Stimulated activated naive CD8-positive, alpha-beta T cell treated with anti-CD3 and anti-CD28 coated beads, Interleukin-15, amount 100 ng/mL, for 72 hours (primary cell): Measurements from ENCODE around the gene AK9.
"Not testable (repeated sequence)": the region's sequence is repeated elsewhere in the genome, so short reads cannot be mapped to it uniquely, and the experiment has no call there.

ENCODE experiments used
- ATAC-seq: fragments of 150-1000 bp; cut with Tn5 transposase; 2 replicates; pipeline ENCODE4 v1.10.0; 2021; ENCODE audit warnings: mild to moderate bottlenecking, moderate library complexity
- DNase-seq, 2 donors: peaks; one replicate each; pipeline ENCODE4 v3.0.0; 2021 to 2022
- H3K27ac Mint-ChIP-seq, 2 donors: one replicate each; pipeline ENCODE4 v1.8.0; 2022; ENCODE audit warnings: mild to moderate bottlenecking in 2 of 2, mixed read lengths in 2 of 2, moderate library complexity in 2 of 2
- H3K27me3 Mint-ChIP-seq: one replicate; pipeline ENCODE4 v1.8.0; 2022; ENCODE audit warnings: mixed read lengths
- H3K4me1 Mint-ChIP-seq: one replicate; pipeline ENCODE4 v1.8.0; 2022; ENCODE audit warnings: mild to moderate bottlenecking, mixed read lengths
- H3K4me3 Mint-ChIP-seq, 2 donors: one replicate each; pipeline ENCODE4 v1.8.0; 2022; ENCODE audit warnings: mild to moderate bottlenecking in 2 of 2, mixed read lengths in 2 of 2, moderate library complexity in 1 of 2
- H3K9me3 Mint-ChIP-seq, 2 donors: one replicate each; pipeline ENCODE4 v1.8.0; 2022; ENCODE audit warnings: mixed read lengths in 2 of 2

Gene AK9

DNA sequence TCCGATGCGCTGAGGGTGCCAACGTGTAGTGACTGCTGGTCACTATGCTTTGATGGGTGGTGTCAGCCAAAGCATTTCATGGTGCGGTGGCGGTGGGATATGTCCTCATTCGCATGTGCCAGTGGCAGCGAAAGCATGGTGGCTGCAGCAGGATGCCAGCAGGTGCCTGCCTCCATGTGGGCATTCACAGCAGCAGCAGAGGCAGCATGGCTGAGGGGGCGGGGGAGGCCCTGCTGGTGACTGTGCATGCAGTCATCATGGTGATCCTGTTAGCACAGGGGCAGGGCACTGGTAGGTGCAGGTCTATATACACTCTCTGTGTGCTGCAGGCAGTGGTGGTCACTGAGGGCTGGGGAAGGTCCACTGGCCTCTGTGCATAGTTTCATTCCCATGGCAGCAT is 22.1 kb upstream of the AK9 start:
- peak; percentile 56 for ATAC-seq
- Mint-ChIP-seq H3K4me1 (peaks cover 16% of the 10 kb centered on the region), H3K9me3 (peaks cover 0 to 18% of the 10 kb centered on the region in 2 donors), H3K4me3 (no peak overlapping the region), H3K27me3 (no peaks in the 10 kb centered on the region), H3K27ac (peak overlapping the region in 1 of 2 donors; percentile 88)
- no peak for DNase-seq

- DNase-seq, ATAC-seq, H3K27me3 Mint-ChIP-seq, H3K4me3 Mint-ChIP-seq, H3K27ac Mint-ChIP-seq: not testable (repeated sequence)
- H3K9me3 Mint-ChIP-seq = peaks cover 0 to 18% of the 10 kb centered on the region in 2 donors
- peaks cover 29% of the 10 kb centered on the region for H3K4me1 Mint-ChIP-seq
Measured at GRCh38 chr6:109708099-109708498, 17.1 kb upstream of the AK9 start.

DNA sequence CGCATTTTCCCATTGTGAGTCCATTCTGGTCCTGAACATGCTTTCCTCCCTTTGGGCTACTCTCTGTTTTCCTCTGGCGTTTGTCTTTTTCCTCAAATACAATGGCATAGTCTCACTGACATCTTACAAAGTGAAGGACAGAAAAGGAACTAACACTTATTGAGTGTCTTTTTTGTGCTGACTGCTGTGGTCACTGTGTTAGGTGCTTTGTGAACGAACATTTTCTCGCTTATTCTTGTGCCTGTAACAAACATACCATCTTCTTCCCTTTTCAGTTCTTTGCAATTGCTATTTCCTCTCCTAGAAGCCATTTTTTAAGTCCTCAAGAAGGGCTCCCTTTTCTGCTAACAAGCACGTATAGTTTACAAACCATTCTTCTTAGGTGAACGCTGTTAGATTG is 15.5 kb upstream of the AK9 start:
- peaks cover 0 to 18% of the 10 kb centered on the region in 2 donors for H3K9me3 Mint-ChIP-seq
- no peaks in the 10 kb centered on the region for H3K27me3 Mint-ChIP-seq
- no peak for ATAC-seq
- peaks cover 17% of the 10 kb centered on the region for H3K4me1 Mint-ChIP-seq
- H3K27ac Mint-ChIP-seq = no peak overlapping the region
- DNase-seq = no peak
- H3K4me3 Mint-ChIP-seq = no peak overlapping the region

- H3K27ac Mint-ChIP-seq = no peak overlapping the region
- H3K4me3 Mint-ChIP-seq = no peak overlapping the region
- peaks cover 0 to 17% of the 10 kb centered on the region in 2 donors for H3K9me3 Mint-ChIP-seq
- H3K4me1 Mint-ChIP-seq = peaks cover 17% of the 10 kb centered on the region
- DNase-seq = peak; percentile 72 to 81
- H3K27me3 Mint-ChIP-seq = no peaks in the 10 kb centered on the region
- peak; percentile 98 for ATAC-seq
Measured at GRCh38 chr6:109705258-109705657, 14.3 kb upstream of the AK9 start.

GRCh38 chr6:109702791-109703190 is 11.8 kb upstream of the AK9 start:
- peak overlapping the region in 1 of 2 donors; percentile 31 for H3K27ac Mint-ChIP-seq
- ATAC-seq = no peak
- H3K9me3 Mint-ChIP-seq = no peaks in the 10 kb centered on the region
- H3K27me3 Mint-ChIP-seq = no peaks in the 10 kb centered on the region
- no peak for DNase-seq
- H3K4me1 Mint-ChIP-seq = peaks cover 17% of the 10 kb centered on the region
- no peak overlapping the region for H3K4me3 Mint-ChIP-seq

- peak overlapping the region in 1 of 2 donors; percentile 54 for H3K27ac Mint-ChIP-seq
- ATAC-seq = no peak
- no peak overlapping the region for H3K4me3 Mint-ChIP-seq
Measured at GRCh38 chr6:109701774-109702173, 10.8 kb upstream of the AK9 start.

DNA sequence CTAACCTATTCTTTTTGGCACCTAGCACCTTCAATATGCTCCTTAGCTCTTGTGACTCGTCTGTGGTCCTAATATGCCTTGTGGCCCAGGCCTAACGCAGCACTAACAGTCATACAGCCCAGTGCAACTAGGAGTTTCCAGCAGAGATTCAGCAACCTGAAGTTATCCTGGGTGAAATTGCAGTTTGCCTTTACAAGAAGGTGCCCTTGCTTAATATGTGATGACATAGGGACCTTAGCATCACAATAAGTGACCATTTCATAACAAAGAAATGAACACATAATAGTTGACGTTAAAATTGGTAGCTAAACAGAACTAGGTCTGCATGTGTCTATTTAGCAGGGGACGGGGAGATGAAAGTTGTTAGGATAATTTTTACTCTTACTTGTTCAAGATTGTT is 10.2 kb upstream of the AK9 start:
- no peaks in the 10 kb centered on the region for H3K27me3 Mint-ChIP-seq
- no peaks in the 10 kb centered on the region for H3K9me3 Mint-ChIP-seq
- DNase-seq = no peak
- peaks cover 12% of the 10 kb centered on the region for H3K4me1 Mint-ChIP-seq
- no peak for ATAC-seq
- no peak overlapping the region for H3K27ac Mint-ChIP-seq
- H3K4me3 Mint-ChIP-seq = no peak overlapping the region

More at GRCh38 chr6:109701774-109702173, 10.8 kb upstream of the AK9 start:
- peaks cover 15% of the 10 kb centered on the region for H3K4me1 Mint-ChIP-seq
- no peaks in the 10 kb centered on the region for H3K9me3 Mint-ChIP-seq
- H3K27me3 Mint-ChIP-seq = no peaks in the 10 kb centered on the region
- no peak for DNase-seq

DNA sequence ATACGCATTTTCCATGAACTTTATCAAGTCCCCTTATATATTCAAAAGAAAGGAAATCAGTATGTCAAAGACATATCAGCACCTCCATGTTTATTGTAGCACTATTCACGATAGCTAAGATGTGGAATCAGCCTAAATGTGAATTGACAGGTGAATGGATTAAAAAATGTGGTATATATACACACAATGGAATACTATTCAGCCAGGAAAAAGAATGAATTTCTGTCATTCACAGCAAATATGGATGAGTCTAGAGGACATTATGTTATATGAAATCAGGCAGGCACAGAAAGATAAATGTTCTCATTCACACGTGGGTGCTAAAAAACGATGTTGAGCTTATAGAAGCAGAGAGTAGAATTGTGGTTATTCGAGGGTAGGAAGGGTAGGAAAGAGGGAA is 5.4 kb upstream of the AK9 start:
- Mint-ChIP-seq H3K4me1 (peaks cover 4% of the 10 kb centered on the region), H3K9me3 (no peaks in the 10 kb centered on the region), H3K4me3 (no peak overlapping the region), H3K27me3 (no peaks in the 10 kb centered on the region), H3K27ac (no peak overlapping the region)
- DNase-seq (no peak), ATAC-seq (no peak)

- DNase-seq = peak in 1 of 2 donors; percentile 17
- Mint-ChIP-seq H3K4me1 (peaks cover 4% of the 10 kb centered on the region), H3K27ac (peak overlapping the region in 1 of 2 donors; percentile 19), H3K27me3 (no peaks in the 10 kb centered on the region), H3K4me3 (no peak overlapping the region), H3K9me3 (no peaks in the 10 kb centered on the region)
- ATAC-seq = no peak
Measured at GRCh38 chr6:109695468-109695867, 4.5 kb upstream of the AK9 start.

- no peak overlapping the region for H3K4me3 Mint-ChIP-seq
- H3K27me3 Mint-ChIP-seq = no peaks in the 10 kb centered on the region
- no peak for ATAC-seq
Measured at GRCh38 chr6:109693111-109693510, 2.1 kb upstream of the AK9 start.

DNA sequence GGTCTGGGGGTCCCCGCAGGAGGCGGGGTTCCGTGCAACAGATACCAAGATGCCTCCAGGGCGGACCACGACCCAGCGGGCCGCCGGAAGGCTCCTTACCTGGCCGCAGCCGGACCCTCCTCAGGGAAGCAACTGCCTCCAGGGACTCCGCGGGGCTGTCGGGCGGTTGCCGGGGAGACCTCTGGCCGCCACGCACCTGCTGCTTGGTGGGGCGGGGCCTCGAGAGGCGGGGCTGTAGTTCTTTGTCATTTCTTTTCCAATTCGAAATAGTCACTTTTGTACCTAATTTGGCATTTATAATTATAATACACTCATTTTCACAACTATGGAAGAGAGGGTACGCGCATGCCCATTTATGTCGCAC is 647 bp downstream of the AK9 start:
- H3K4me3 Mint-ChIP-seq = peak overlapping the region; percentile 90 to 97
- H3K4me1 Mint-ChIP-seq = peaks cover 32% of the 10 kb centered on the region
- peak overlapping the region; percentile 97 to 98 for H3K27ac Mint-ChIP-seq
- DNase-seq (peak; percentile 53 to 54), ATAC-seq (peak; percentile 44)
- H3K9me3 Mint-ChIP-seq = no peaks in the 10 kb centered on the region
- no peaks in the 10 kb centered on the region for H3K27me3 Mint-ChIP-seq

More at GRCh38 chr6:109693111-109693510, 2.1 kb upstream of the AK9 start:
- DNase-seq = no peak
- no peaks in the 10 kb centered on the region for H3K9me3 Mint-ChIP-seq
- no peak overlapping the region for H3K27ac Mint-ChIP-seq
- H3K4me1 Mint-ChIP-seq = peaks cover 18% of the 10 kb centered on the region

DNA sequence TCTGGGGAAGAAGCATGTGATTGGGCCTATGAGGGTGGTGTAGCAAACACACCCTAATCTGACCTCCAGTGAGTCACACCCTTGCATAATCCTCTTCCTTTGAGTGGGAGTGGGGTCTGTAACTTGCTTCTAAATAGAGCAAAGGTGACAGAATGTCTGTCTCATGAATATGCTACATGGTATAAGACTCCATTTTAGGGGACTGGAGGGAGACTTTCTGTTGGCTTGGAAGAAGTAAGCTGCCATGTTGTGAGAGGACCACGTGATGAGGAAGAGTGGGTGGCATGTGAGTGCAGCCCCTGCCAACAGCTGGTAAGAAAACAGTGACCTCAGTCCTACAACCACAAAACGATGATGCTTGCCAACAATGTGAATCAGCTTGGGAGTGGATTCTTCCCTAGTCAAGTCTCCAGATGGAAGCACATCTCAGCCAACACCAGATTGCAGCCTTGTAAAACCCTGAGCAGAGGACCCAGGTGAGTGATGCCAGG is 3.7 kb downstream of the AK9 start:
- peaks cover 0 to 5% of the 10 kb centered on the region in 2 donors for H3K9me3 Mint-ChIP-seq

DNA sequence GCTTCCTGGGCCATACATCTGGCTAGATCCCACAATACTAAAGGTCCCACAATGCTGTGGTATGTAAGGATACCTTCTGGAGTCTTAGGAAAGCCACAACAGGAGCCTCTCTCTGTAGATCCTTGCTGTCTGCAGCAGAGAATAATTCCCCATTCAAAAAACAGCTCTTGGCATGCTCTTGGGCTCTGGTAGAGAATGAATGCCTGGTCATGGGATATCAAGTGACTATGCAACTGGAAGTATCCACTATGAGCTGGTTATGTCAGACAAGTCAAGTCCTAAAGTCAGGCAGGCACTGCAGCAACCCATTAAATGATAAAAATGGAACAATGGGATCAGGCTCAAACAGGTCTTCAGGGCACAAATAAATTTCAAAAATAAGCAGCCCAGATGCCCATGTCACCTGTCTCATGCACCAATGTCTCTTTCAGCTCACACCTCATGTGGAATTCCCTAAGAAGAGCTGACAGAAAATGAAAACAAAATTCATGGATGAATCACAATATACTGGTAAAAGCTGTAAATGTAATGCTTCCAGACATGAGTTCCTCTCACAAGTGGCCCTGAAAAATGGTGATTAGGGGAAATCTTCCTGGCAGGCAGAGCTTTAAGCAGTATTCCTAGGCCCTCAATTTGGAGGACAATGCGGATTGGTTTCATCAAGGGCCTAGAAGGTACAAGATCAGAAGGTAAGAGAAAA is 4.3 kb downstream of the AK9 start:
- Mint-ChIP-seq H3K27ac (peak overlapping the region; percentile 72 to 88), H3K4me1 (peaks cover 35% of the 10 kb centered on the region), H3K27me3 (no peaks in the 10 kb centered on the region), H3K4me3 (peak overlapping the region in 1 of 2 donors; percentile 45), H3K9me3 (peaks cover 3 to 5% of the 10 kb centered on the region in 2 donors)
- ATAC-seq (no peak), DNase-seq (no peak)

More for the DNA sequence above, 3.7 kb downstream of the AK9 start:
- Mint-ChIP-seq H3K4me3 (peak overlapping the region; percentile 24 to 45), H3K4me1 (peaks cover 35% of the 10 kb centered on the region), H3K27me3 (no peaks in the 10 kb centered on the region), H3K27ac (peak overlapping the region in 1 of 2 donors; percentile 88)
- DNase-seq (peak; percentile 20 to 29), ATAC-seq (peak; percentile 51)

- not testable (repeated sequence) for H3K9me3 Mint-ChIP-seq, H3K27me3 Mint-ChIP-seq
- H3K4me3 Mint-ChIP-seq = peak overlapping the region in 1 of 2 donors; percentile 18
- peaks cover 31% of the 10 kb centered on the region for H3K4me1 Mint-ChIP-seq
- DNase-seq = peak in 1 of 2 donors; percentile 19
- H3K27ac Mint-ChIP-seq = peak overlapping the region; percentile 46 to 59
- peak; percentile 95 for ATAC-seq
Measured at GRCh38 chr6:109678661-109679505, 12.1 kb downstream of the AK9 start.

GRCh38 chr6:109678240-109678639 is 12.8 kb downstream of the AK9 start:
- no peak for DNase-seq
- Mint-ChIP-seq H3K9me3 (peaks cover 2 to 3% of the 10 kb centered on the region in 2 donors), H3K27me3 (no peaks in the 10 kb centered on the region), H3K4me1 (peaks cover 31% of the 10 kb centered on the region), H3K4me3 (no peak overlapping the region), H3K27ac (no peak overlapping the region)
- ATAC-seq = no peak

- no peaks in the 10 kb centered on the region for H3K27me3 Mint-ChIP-seq
- DNase-seq (no peak), ATAC-seq (no peak)
- H3K4me1 Mint-ChIP-seq = peaks cover 24% of the 10 kb centered on the region
- no peak overlapping the region for H3K27ac Mint-ChIP-seq
- no peak overlapping the region for H3K4me3 Mint-ChIP-seq
- peaks cover 0 to under 1% of the 10 kb centered on the region in 2 donors for H3K9me3 Mint-ChIP-seq
Measured at GRCh38 chr6:109676724-109677123, 14.3 kb downstream of the AK9 start.
